HEK293 (cell line): Measurements from ENCODE around the gene EFNA2.

ENCODE experiments used
- CTCF ChIP-seq: fragments of 450-650 bp; formaldehyde crosslinking; IDR thresholded peaks from 2 replicates; pipeline ENCODE4 v1.5.1; 2016; ENCODE audit warnings: missing biosample characterization, missing genetic modification characterization
- GLI4 ChIP-seq: fragments of 450-650 bp; formaldehyde crosslinking; IDR thresholded peaks from 2 replicates; pipeline ENCODE4 v1.5.1; 2016; ENCODE audit warnings: missing biosample characterization, missing genetic modification characterization
- KLF9 ChIP-seq: fragments of 450-650 bp; formaldehyde crosslinking; IDR thresholded peaks from 2 replicates; pipeline ENCODE4 v1.5.1; 2016; ENCODE audit warnings: missing biosample characterization, missing genetic modification characterization, low read depth
- OSR2 ChIP-seq: fragments of 450-650 bp; formaldehyde crosslinking; IDR thresholded peaks from 2 replicates; pipeline ENCODE4 v1.5.1; 2016; ENCODE audit warnings: missing biosample characterization, missing genetic modification characterization
- PRDM1 ChIP-seq: fragments of 450-650 bp; formaldehyde crosslinking; IDR thresholded peaks from 2 replicates; pipeline ENCODE4; 2016; ENCODE audit warnings: missing biosample characterization, missing genetic modification characterization
- REST ChIP-seq: fragments of 450-650 bp; formaldehyde crosslinking; IDR thresholded peaks from 2 replicates; pipeline ENCODE4 v1.5.1; 2016; ENCODE audit warnings: missing biosample characterization, missing genetic modification characterization
- SP3 ChIP-seq: fragments of 450-650 bp; formaldehyde crosslinking; IDR thresholded peaks from 2 replicates; pipeline ENCODE4 v1.5.1; 2016; ENCODE audit warnings: missing biosample characterization, missing genetic modification characterization
- YY1 ChIP-seq: fragments of 450-650 bp; formaldehyde crosslinking; IDR thresholded peaks from 2 replicates; pipeline ENCODE4 v1.5.1; 2018; ENCODE audit warnings: missing biosample characterization, missing genetic modification characterization
- ZBTB26 ChIP-seq: fragments of 450-650 bp; formaldehyde crosslinking; optimal IDR thresholded peaks from 2 replicates; pipeline ENCODE3; 2016; ENCODE audit warnings: missing biosample characterization, mild to moderate bottlenecking, missing genetic modification characterization
- ZNF114 ChIP-seq: fragments of 450-650 bp; formaldehyde crosslinking; IDR thresholded peaks from 2 replicates; pipeline ENCODE4 v1.5.0; 2017; ENCODE audit warnings: missing biosample characterization, missing genetic modification characterization
- ZNF473 ChIP-seq: fragments of 450-650 bp; formaldehyde crosslinking; IDR thresholded peaks from 2 replicates; pipeline ENCODE4 v1.5.1; 2017; ENCODE audit warnings: missing biosample characterization, missing genetic modification characterization
- ZSCAN5A ChIP-seq: fragments of 450-650 bp; formaldehyde crosslinking; IDR thresholded peaks from 2 replicates; pipeline ENCODE4 v1.5.1; 2016; ENCODE audit warnings: missing biosample characterization, missing genetic modification characterization

- TF ChIP-seq PRDM1 (tag by site-specific recombination) (0 out of 2 replicates have a peak, but pooled peaks have one; percentile 34), REST (tag by site-specific recombination) (no peak), KLF9 (tag by site-specific recombination) (no peak), ZBTB26 (tag by site-specific recombination) (no peak), SP3 (no peak), OSR2 (tag by site-specific recombination) (no peak), ZSCAN5A (no peak), CTCF (tag by site-specific recombination) (no peak), ZNF473 (tag by site-specific recombination) (no peak), YY1 (tag by site-specific recombination) (no peak), GLI4 (tag by site-specific recombination) (no peak), ZNF114 (tag by site-specific recombination) (no peak)
Observed at GRCh38 chr19:1273263-1274041, 12.2 kb upstream of the EFNA2 start.
